ENCODE data around the gene TTC33.
"Not testable (repeated sequence)": the region's sequence is repeated elsewhere in the genome, so short reads cannot be mapped to it uniquely, and the experiment has no call there.

Gene TTC33, protein sequence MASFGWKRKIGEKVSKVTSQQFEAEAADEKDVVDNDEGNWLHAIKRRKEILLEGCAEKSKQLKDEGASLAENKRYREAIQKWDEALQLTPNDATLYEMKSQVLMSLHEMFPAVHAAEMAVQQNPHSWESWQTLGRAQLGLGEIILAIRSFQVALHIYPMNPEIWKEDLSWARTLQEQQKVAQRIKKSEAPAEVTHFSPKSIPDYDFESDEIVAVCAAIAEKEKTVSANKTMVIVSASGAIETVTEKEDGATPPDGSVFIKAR
- 9.2 to 13.7 (median 9.7) reads per million in 3 donors for total RNA-seq

DNA sequence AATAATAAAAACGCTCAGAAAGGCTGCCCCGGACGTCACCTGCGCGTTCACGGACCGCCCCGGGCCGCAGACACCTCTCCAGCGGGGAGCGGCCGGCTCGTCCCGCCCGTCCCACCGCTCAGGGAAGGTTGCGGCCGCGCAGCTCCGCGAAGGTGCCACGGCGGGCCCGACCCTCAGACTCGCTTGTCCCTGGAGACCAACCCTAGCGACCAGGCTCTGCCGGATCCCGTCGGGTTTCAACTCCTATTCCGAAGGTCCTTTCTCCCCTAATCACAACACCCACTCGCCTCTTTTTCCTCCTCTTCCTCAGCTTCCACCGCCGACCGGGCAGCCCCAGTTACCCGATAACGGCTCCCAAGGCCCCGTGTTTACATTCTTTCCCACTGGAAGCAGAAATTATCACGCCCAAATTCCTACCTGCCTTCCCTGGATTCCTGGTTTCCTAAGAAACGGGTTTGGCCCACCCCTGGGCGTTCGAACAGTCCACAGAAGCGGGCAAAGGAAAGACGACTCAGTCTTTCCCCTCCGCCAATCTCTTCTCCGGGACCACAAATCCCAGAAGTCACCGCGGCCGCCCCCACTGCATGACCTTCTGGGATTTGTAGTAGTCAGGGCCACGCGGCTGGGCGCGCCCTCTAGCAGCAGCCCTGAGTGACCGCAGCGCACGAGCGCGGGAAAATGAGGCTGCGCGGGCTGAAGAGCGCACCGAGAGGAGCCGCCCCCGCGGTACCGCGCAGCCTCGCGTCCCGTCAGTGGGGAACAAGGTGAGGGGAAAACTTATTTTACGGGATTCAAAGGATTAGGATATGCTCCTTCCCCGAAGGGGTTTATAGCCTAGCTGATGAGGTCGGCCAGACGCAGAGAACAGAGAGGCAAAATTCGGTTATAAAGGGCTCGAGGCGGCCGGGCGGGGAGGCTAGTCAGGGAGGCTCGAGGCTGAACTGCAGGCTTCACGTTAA, at the start of gene TTC33:
Gene TTC33 (minus strand): TSS at position 555 of the 959 bp plus-strand sequence. CDS start 8,943 bp downstream, outside the sequence.
- Histone ChIP-seq H3K27me3 (replicated peaks; ENCODE audit: control insufficient read depth, insufficient read depth, low read length, poor library complexity, severe bottlenecking) (no peaks in the 10 kb centered on the region), H3K4me3 (ENCODE audit: insufficient read depth, low read depth, low read length, poor library complexity, severe bottlenecking) (peak within 1 kb of the TSS; percentile 83), H3K4me1 (ENCODE audit: control insufficient read depth, insufficient read depth, low read length, poor library complexity, severe bottlenecking) (no peaks in the 10 kb centered on the region), H3K27ac (ENCODE audit: insufficient read depth, low read length, poor library complexity, severe bottlenecking) (peak within 1 kb of the TSS; percentile 85), H3K36me3 (ENCODE audit: control insufficient read depth, insufficient read depth, low read length) (no peaks in the 10 kb centered on the region), H3K9me3 (ENCODE audit: control insufficient read depth, low read length) (no peaks in the 10 kb centered on the region)
- DNase-seq = peak; percentile 86 to 92 (median 90)

DNA sequence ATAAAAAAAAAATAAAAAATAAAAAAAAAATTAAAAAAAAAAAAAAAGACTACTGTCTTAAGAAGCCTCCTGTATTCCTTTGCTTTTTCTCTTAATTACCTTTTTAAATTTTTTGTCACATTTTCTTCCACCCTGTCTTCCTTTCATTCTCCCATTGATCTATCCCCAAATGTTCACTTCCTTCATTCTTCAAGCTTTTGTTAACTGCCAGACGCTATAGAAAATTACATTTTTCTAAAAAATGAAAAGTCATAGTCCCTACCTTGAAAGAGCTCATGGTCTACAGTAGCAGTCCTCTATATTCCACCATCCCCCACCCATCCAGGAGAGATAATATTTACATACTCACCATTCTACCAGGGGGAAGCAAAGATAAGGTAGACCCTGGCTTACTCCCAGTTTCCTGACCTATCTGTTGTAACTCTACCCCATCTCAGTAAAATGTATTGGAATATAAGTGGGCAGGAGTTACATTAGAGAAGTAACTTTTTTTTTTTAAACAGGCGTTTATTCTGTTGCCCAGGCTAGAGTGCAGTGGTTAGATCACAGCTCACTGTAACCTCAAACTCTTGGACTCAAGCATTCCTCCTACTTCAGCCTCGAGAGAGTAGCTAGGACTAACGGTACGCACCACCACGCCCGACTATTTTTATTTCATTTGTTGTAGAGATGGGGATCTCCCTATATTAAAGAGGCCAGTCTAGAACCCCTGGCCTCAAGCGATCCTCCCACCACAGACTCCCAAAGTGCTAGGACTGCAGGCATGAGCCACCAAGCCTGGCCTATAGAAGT, 46.2 kb upstream of the TTC33 start:
- Histone ChIP-seq H3K27me3 (replicated peaks; ENCODE audit: control insufficient read depth, insufficient read depth, low read length, poor library complexity, severe bottlenecking) (no peaks in the 10 kb centered on the region), H3K9me3 (ENCODE audit: control insufficient read depth, low read length) (no peaks in the 10 kb centered on the region), H3K36me3 (ENCODE audit: control insufficient read depth, insufficient read depth, low read length) (no peaks in the 10 kb centered on the region), H3K4me1 (ENCODE audit: control insufficient read depth, insufficient read depth, low read length, poor library complexity, severe bottlenecking) (peaks cover 10% of the 10 kb centered on the region), H3K27ac (ENCODE audit: insufficient read depth, low read length, poor library complexity, severe bottlenecking) (no peak overlapping the region), H3K4me3 (ENCODE audit: insufficient read depth, low read depth, low read length, poor library complexity, severe bottlenecking) (no peak overlapping the region)
- DNase-seq = no peak

DNA sequence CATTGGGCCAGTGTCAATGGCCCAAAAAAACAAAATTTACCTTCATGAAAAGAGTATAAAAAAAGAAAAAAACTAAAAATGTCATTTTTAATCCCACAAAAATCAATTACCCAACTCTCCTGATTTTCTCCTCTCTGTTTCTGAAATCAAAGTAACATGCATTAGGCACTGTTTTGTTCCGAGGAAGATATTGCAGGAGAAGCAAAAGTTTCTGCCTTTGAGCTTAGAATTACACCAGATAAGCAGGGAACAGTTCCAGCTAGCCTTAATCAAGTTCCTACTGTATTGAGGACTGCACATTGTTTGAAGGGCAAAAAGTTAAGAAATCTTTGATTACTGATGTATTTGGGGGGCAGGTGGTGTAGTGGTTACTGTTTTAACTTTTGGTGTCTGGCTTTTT, 43.5 kb upstream of the TTC33 start:
- no peaks in the 10 kb centered on the region for H3K36me3 ChIP-seq (ENCODE audit: control insufficient read depth, insufficient read depth, low read length)
- no peak overlapping the region for H3K27ac ChIP-seq (ENCODE audit: insufficient read depth, low read length, poor library complexity, severe bottlenecking)
- H3K9me3 ChIP-seq (ENCODE audit: control insufficient read depth, low read length) = no peaks in the 10 kb centered on the region
- no peak for DNase-seq
- no peaks in the 10 kb centered on the region for H3K27me3 ChIP-seq (replicated peaks; ENCODE audit: control insufficient read depth, insufficient read depth, low read length, poor library complexity, severe bottlenecking)
- H3K4me1 ChIP-seq (ENCODE audit: control insufficient read depth, insufficient read depth, low read length, poor library complexity, severe bottlenecking) = peaks cover 13% of the 10 kb centered on the region
- H3K4me3 ChIP-seq (ENCODE audit: insufficient read depth, low read depth, low read length, poor library complexity, severe bottlenecking) = no peak overlapping the region

DNA sequence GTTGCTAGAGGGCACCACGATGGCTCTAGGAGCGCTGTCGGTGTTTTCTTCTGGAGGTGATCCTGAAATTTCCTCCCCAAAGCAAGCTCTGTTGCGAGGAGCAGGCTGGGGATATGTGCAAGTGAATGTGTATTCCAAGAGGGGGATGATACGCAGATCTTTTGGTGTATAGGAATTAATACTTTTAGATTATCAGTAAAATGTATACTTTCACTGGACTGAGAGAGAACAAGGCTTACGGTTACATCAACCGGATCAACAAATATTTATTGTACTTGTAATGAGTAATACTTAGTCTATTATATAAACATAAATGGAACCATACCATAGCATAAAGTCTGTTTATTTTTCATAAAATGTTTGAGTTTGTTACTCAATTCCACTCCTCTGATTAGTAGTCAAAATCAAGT, 43.0 kb upstream of the TTC33 start:
- peak overlapping the region; percentile 91 for H3K27ac ChIP-seq (ENCODE audit: insufficient read depth, low read length, poor library complexity, severe bottlenecking)
- peak overlapping the region; percentile 82 for H3K4me3 ChIP-seq (ENCODE audit: insufficient read depth, low read depth, low read length, poor library complexity, severe bottlenecking)
- H3K4me1 ChIP-seq (ENCODE audit: control insufficient read depth, insufficient read depth, low read length, poor library complexity, severe bottlenecking) = peaks cover 13% of the 10 kb centered on the region
- H3K27me3 ChIP-seq (replicated peaks; ENCODE audit: control insufficient read depth, insufficient read depth, low read length, poor library complexity, severe bottlenecking) = no peaks in the 10 kb centered on the region
- H3K36me3 ChIP-seq (ENCODE audit: control insufficient read depth, insufficient read depth, low read length) = no peaks in the 10 kb centered on the region
- no peak for DNase-seq
- H3K9me3 ChIP-seq (ENCODE audit: control insufficient read depth, low read length) = no peaks in the 10 kb centered on the region

DNA sequence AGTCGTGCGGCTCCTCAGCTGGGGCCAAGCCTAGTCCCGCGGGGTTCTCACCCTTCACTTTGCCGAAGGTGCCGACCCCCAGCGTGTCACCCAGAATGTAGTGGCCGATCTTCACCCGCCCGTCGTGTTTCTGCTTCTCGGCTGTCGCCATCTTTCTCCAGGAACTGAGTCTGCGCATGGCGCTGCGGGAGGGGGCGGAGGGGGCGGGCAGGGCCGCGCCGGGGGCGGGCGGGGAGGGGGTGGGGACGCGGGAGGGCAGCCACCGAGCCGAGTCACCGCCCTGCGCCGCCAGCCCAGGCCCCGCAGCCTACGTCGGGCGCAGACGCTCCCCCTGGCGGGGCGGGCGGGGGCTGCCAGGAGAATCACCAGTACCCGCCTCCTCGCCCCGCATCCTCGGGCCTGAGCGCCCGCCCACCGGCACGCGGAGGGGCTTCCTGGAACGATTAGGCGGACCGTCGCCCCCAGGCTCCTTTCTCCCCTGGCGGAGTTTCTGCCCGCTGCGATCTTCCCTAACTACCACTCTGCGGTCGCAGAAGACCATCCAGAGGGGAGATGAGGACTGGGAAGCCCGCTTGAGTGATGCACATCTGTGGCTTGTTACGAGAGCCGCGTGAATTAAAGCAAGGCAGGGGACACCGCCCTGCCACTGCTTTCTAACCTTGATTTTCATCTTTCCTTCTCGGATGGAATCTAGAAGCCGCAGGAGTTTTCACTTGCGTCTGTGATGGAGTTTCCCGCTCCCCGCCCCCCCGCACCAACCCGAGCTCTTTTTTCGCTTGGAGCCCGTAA, 42.4 kb upstream of the TTC33 start, which contains the start of gene PRKAA1:
Gene PRKAA1 (minus strand): TSS at position 363 of the 789 bp plus-strand sequence. CDS start 185 bp downstream, at position 178.
- Histone ChIP-seq H3K36me3 (ENCODE audit: control insufficient read depth, insufficient read depth, low read length) (no peaks in the 10 kb centered on the region), H3K27ac (ENCODE audit: insufficient read depth, low read length, poor library complexity, severe bottlenecking) (peak within 1 kb of the TSS; percentile 91), H3K9me3 (ENCODE audit: control insufficient read depth, low read length) (no peaks in the 10 kb centered on the region), H3K27me3 (replicated peaks; ENCODE audit: control insufficient read depth, insufficient read depth, low read length, poor library complexity, severe bottlenecking) (no peaks in the 10 kb centered on the region), H3K4me1 (ENCODE audit: control insufficient read depth, insufficient read depth, low read length, poor library complexity, severe bottlenecking) (peaks cover 13% of the 10 kb centered on the region), H3K4me3 (ENCODE audit: insufficient read depth, low read depth, low read length, poor library complexity, severe bottlenecking) (peak within 1 kb of the TSS; percentile 91)
- peak; percentile 82 to 87 (median 86) for DNase-seq

DNA sequence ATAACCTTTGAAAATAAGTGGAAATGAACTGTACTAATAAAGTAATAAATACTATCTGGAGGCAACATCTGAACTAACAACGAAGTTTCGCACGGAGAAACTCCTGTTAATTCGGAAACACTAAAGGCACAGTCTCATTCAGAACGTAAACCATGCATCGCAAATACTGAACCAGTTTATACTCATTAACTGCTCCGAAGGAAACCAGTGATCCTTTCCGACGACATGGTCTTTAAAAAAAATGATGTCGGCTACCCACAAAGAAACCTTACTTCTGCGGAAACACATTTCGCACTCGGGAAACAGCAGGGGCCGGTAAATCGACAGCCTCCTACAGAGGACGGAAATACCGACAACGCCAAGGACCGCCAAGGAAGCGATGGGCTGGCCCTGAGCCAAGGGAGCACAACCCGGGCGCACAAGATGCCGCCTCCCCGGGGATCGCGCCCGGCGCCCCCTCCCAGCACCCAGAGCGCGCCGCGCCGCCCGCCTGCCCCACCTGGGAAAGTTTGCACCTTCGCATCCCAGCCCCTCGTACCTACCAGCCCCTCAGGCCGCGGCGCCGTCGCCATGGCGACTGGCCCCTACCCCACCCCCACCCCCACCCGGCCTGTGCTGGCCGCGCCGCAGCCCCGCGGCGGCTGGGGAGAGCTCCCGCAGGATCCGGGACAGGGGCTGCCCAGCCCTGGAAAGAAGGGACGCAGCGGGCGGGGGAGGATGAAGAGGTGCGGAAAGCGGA, 41.7 kb upstream of the TTC33 start:
- H3K27ac ChIP-seq (ENCODE audit: insufficient read depth, low read length, poor library complexity, severe bottlenecking) = peak overlapping the region; percentile 87
- H3K9me3 ChIP-seq (ENCODE audit: control insufficient read depth, low read length) = no peaks in the 10 kb centered on the region
- H3K36me3 ChIP-seq (ENCODE audit: control insufficient read depth, insufficient read depth, low read length) = no peaks in the 10 kb centered on the region
- peak overlapping the region; percentile 91 for H3K4me3 ChIP-seq (ENCODE audit: insufficient read depth, low read depth, low read length, poor library complexity, severe bottlenecking)
- no peaks in the 10 kb centered on the region for H3K27me3 ChIP-seq (replicated peaks; ENCODE audit: control insufficient read depth, insufficient read depth, low read length, poor library complexity, severe bottlenecking)
- H3K4me1 ChIP-seq (ENCODE audit: control insufficient read depth, insufficient read depth, low read length, poor library complexity, severe bottlenecking) = peaks cover 13% of the 10 kb centered on the region
- peak; percentile 71 to 77 (median 73) for DNase-seq

DNA sequence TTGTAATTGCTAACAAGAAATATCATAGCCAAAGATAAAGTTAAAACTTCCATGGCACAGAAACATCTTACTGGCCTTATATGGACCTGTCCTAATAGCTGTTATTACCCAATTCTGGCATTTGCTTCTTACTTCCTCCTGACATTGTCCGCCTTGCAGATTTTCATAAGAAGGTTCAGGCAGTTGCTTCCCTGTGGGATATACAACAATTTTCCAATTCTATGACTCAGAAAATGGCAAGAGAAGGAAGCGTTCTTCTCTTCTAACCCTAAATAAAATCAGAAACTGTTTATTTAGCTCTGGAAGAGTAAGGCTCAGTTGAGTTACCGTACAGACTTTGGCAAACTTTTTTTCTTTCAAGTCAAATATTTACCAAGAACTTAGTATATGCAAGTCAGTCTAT, 40.7 kb upstream of the TTC33 start:
- Histone ChIP-seq H3K36me3 (ENCODE audit: control insufficient read depth, insufficient read depth, low read length) (no peaks in the 10 kb centered on the region), H3K4me1 (ENCODE audit: control insufficient read depth, insufficient read depth, low read length, poor library complexity, severe bottlenecking) (peaks cover 13% of the 10 kb centered on the region), H3K9me3 (ENCODE audit: control insufficient read depth, low read length) (no peaks in the 10 kb centered on the region), H3K27me3 (replicated peaks; ENCODE audit: control insufficient read depth, insufficient read depth, low read length, poor library complexity, severe bottlenecking) (no peaks in the 10 kb centered on the region), H3K4me3 (ENCODE audit: insufficient read depth, low read depth, low read length, poor library complexity, severe bottlenecking) (peak overlapping the region; percentile 91), H3K27ac (ENCODE audit: insufficient read depth, low read length, poor library complexity, severe bottlenecking) (no peak overlapping the region)
- no peak for DNase-seq

DNA sequence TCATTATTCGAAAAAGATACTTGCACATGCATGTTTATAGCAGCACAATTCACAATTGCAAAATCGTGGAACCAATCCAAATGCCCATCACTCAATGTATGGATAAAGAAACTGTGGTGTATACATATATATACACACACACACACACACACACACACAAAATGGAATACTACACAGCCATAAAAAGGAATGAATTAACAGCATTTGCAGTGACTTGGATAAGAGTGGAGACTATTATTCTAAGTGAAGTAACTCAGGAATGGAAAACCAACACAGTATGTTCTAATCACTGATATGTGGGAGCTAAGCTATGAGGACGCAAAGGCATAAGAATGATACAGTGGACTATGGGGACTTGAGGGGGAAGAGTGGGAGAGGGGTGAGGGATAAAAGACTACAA, 39.1 kb upstream of the TTC33 start:
- H3K4me3 ChIP-seq (ENCODE audit: insufficient read depth, low read depth, low read length, poor library complexity, severe bottlenecking); H3K36me3 ChIP-seq (ENCODE audit: control insufficient read depth, insufficient read depth, low read length); H3K9me3 ChIP-seq (ENCODE audit: control insufficient read depth, low read length); H3K27me3 ChIP-seq (replicated peaks; ENCODE audit: control insufficient read depth, insufficient read depth, low read length, poor library complexity, severe bottlenecking); DNase-seq; H3K27ac ChIP-seq (ENCODE audit: insufficient read depth, low read length, poor library complexity, severe bottlenecking): not testable (repeated sequence)
- peaks cover 13% of the 10 kb centered on the region for H3K4me1 ChIP-seq (ENCODE audit: control insufficient read depth, insufficient read depth, low read length, poor library complexity, severe bottlenecking)
